22Rv1 (cell line): ENCODE measurements around the gene SOHLH2.

Experiments
- ZFX ChIP-seq: fragments of 450-650 bp; IDR thresholded peaks from 2 replicates; pipeline ENCODE4 v1.6.1; 2017; ENCODE audit warnings: antibody characterized with exemption, borderline replicate concordance
- TF ChIP-seq, protein P1 (sequence below): fragments of 450-650 bp; IDR thresholded peaks from 2 replicates; pipeline ENCODE4 v1.5.1; 2017; ENCODE audit warnings: mild to moderate bottlenecking

DNA sequence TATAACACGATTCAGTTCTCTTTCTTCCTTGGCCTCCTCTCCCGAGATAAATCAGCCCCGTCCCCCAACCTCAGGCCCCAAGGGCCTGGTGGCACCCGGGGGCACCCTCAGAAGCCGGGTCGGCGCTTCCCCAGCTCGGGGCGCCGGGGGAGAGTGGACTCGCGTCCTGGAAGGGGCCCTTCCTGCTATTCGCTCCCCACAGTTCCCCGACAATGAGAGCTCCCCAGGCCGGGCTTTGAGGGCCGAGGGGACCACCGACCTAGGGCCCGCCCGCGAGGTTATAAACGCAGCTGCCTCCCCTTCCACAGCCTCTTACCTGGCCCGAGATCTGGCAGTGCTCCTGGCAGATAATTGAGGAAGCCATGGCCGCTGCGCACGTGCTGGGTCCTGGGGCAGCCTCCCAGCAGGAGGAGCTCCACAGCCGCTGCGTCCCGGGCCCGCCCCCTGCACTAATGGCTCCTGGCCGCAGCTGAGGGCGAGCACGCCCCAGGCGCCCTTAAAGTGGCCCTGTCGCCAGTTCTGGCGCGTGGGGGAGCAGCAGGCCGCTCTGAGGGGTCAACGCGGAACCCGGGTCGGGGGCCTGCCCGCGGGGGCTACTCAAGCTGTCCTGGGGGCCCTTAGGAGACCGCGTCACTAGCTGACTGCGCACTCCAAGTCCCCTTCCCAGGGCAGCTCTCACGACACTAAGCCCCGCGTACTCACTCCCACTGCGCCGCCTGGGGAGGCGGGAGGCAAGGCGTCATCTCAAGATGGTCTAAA is at the start of gene SOHLH2:
- TF ChIP-seq, protein P1, sequence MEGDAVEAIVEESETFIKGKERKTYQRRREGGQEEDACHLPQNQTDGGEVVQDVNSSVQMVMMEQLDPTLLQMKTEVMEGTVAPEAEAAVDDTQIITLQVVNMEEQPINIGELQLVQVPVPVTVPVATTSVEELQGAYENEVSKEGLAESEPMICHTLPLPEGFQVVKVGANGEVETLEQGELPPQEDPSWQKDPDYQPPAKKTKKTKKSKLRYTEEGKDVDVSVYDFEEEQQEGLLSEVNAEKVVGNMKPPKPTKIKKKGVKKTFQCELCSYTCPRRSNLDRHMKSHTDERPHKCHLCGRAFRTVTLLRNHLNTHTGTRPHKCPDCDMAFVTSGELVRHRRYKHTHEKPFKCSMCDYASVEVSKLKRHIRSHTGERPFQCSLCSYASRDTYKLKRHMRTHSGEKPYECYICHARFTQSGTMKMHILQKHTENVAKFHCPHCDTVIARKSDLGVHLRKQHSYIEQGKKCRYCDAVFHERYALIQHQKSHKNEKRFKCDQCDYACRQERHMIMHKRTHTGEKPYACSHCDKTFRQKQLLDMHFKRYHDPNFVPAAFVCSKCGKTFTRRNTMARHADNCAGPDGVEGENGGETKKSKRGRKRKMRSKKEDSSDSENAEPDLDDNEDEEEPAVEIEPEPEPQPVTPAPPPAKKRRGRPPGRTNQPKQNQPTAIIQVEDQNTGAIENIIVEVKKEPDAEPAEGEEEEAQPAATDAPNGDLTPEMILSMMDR = peak; percentile 10; the same call in 1 of the 2 replicates
- no peak for TF ChIP-seq ZFX
